DND-41 (cell line): Measurements from ENCODE around the gene CHERP.
"Not testable (repeated sequence)": the region's sequence is repeated elsewhere in the genome, so short reads cannot be mapped to it uniquely, and the experiment has no call there.

Experiments
- ATAC-seq: fragments of 200-7000 bp; cut with Tn5 transposase; 3 replicates; pipeline ENCODE4 v1.9.1; 2021; ENCODE audit warnings: low read depth; ENCODE audit not compliant: insufficient read depth
- DNase-seq: peaks from one replicate; pipeline ENCODE4 v3.0.0-alpha.2; 2020
- H2AFZ ChIP-seq: 2 replicates; pipeline ENCODE4 v1.6.0; 2012; ENCODE audit warnings: low read depth, low read length
- H3K27ac ChIP-seq: 2 replicates; pipeline ENCODE4 v1.5.1; 2012; ENCODE audit warnings: low read length, inconsistent platforms
- H3K27me3 ChIP-seq: fragments of 200-600 bp; sonication (generic); 2 replicates; pipeline ENCODE4 v1.6.0; 2012; ENCODE audit warnings: low read length, mild to moderate bottlenecking, inconsistent platforms; ENCODE audit not compliant: insufficient read depth, poor library complexity
- H3K36me3 ChIP-seq: 2 replicates; pipeline ENCODE4 v1.5.1; 2012; ENCODE audit warnings: low read length, inconsistent platforms; ENCODE audit not compliant: insufficient read depth
- H3K4me1 ChIP-seq: 2 replicates; pipeline ENCODE4 v1.5.1; 2012; ENCODE audit warnings: mild to moderate bottlenecking, low read length; ENCODE audit not compliant: insufficient read depth
- H3K4me2 ChIP-seq: 2 replicates; pipeline ENCODE4 v1.6.0; 2012; ENCODE audit warnings: mild to moderate bottlenecking, moderate library complexity, low read length, inconsistent platforms; ENCODE audit not compliant: insufficient read depth
- H3K4me3 ChIP-seq, 2 experiments: fragments of 200-600 bp in 1 of 2; shearing (Covaris generic) in 1 of 2; 2 replicates each; pipeline ENCODE4 v1.5.1; 2012 to 2016; ENCODE audit warnings: inconsistent platforms in 2 of 2, low read length in 2 of 2, mild to moderate bottlenecking in 2 of 2, low read depth in 1 of 2, moderate library complexity in 1 of 2
- H3K79me2 ChIP-seq: 2 replicates; pipeline ENCODE4 v1.6.0; 2012; ENCODE audit warnings: low read length, inconsistent platforms; ENCODE audit not compliant: insufficient read depth
- H3K9ac ChIP-seq: 2 replicates; pipeline ENCODE4 v1.6.0; 2012; ENCODE audit warnings: low read depth, mild to moderate bottlenecking, inconsistent platforms, low read length, moderate library complexity
- H3K9me3 ChIP-seq: 2 replicates; pipeline ENCODE4 v1.5.1; 2012; ENCODE audit warnings: low read length, moderate library complexity, mild to moderate bottlenecking, inconsistent platforms; ENCODE audit not compliant: insufficient read depth, severe bottlenecking
- H4K20me1 ChIP-seq: 2 replicates; pipeline ENCODE4 v1.6.0; 2012; ENCODE audit warnings: low read length; ENCODE audit not compliant: insufficient read depth
- CTCF ChIP-seq: IDR thresholded peaks from 2 replicates; pipeline ENCODE4 v1.5.1; 2012; ENCODE audit warnings: borderline replicate concordance, low read length, moderate library complexity, mild to moderate bottlenecking; ENCODE audit not compliant: poor library complexity, severe bottlenecking; ENCODE audit errors: extremely low read depth
- EZH2 ChIP-seq: IDR thresholded peaks from 3 replicates; pipeline ENCODE4 v1.6.1; 2012; ENCODE audit warnings: borderline replicate concordance, low read depth, mild to moderate bottlenecking, moderate library complexity, low read length, inconsistent platforms; ENCODE audit not compliant: severe bottlenecking

The CHERP gene

GRCh38 chr19:16473875-16474392 is 68.3 kb downstream of the CHERP start:
- H3K4me1 ChIP-seq = peaks cover 28% of the 10 kb centered on the region
- DNase-seq = no peak
- ATAC-seq = no peak

GRCh38 chr19:16472992-16473391 is 69.2 kb downstream of the CHERP start:
- TF ChIP-seq CTCF (no peak), EZH2 (no peak)
- Histone ChIP-seq H2AFZ (peak overlapping the region; percentile 99), H4K20me1 (peaks cover 30% of the 10 kb centered on the region), H3K27ac (no peak overlapping the region), H3K36me3 (no peaks in the 10 kb centered on the region), H3K9ac (no peak overlapping the region), H3K4me3 (no peak overlapping the region), H3K9me3 (no peaks in the 10 kb centered on the region), H3K4me1 (peaks cover 28% of the 10 kb centered on the region), H3K79me2 (peaks cover 37% of the 10 kb centered on the region), H3K27me3 (no peaks in the 10 kb centered on the region), H3K4me2 (0 out of 2 replicates have a peak overlapping the region, but pooled peaks have one; percentile 87)
- DNase-seq (no peak), ATAC-seq (no peak)

More at GRCh38 chr19:16473875-16474392, 68.3 kb downstream of the CHERP start:
- no peak for TF ChIP-seq CTCF
- TF ChIP-seq EZH2 = no peak
- Histone ChIP-seq H3K4me2 (no peak overlapping the region), H3K9ac (no peak overlapping the region), H3K4me3 (no peak overlapping the region), H3K36me3 (no peaks in the 10 kb centered on the region), H3K79me2 (peaks cover 28% of the 10 kb centered on the region), H3K27me3 (no peaks in the 10 kb centered on the region), H2AFZ (no peak overlapping the region), H3K27ac (no peak overlapping the region), H3K9me3 (no peaks in the 10 kb centered on the region), H4K20me1 (peaks cover 21% of the 10 kb centered on the region)

- H3K4me1 ChIP-seq = peaks cover 28% of the 10 kb centered on the region
- not testable (repeated sequence) for H3K27me3 ChIP-seq, H3K9me3 ChIP-seq, H3K36me3 ChIP-seq, ATAC-seq, DNase-seq
- peak overlapping the region; percentile 72 for H3K9ac ChIP-seq
- H3K27ac ChIP-seq = peak overlapping the region; percentile 81; the same call in 1 of the 2 replicates
- peaks cover 34% of the 10 kb centered on the region for H4K20me1 ChIP-seq
- peak overlapping the region; percentile 39 to 97; a peak in 3 of 4 replicates for H3K4me3 ChIP-seq
- peak overlapping the region; percentile 99 for H2AFZ ChIP-seq
- peaks cover 42% of the 10 kb centered on the region for H3K79me2 ChIP-seq
- H3K4me2 ChIP-seq = peak overlapping the region; percentile 87
These were observed 69.7 kb downstream of the CHERP start for GRCh38 chr19:16472559-16472899.

- Histone ChIP-seq H3K4me1 (peaks cover 28% of the 10 kb centered on the region), H3K36me3 (no peaks in the 10 kb centered on the region), H3K27me3 (no peaks in the 10 kb centered on the region), H3K4me3 (peak overlapping the region; percentile 57 to 97; a peak in 3 of 4 replicates), H3K4me2 (peak overlapping the region; percentile 87), H4K20me1 (peaks cover 45% of the 10 kb centered on the region), H3K79me2 (peaks cover 55% of the 10 kb centered on the region), H2AFZ (peak overlapping the region; percentile 70), H3K27ac (peak overlapping the region; percentile 2; the same call in 1 of the 2 replicates), H3K9me3 (no peaks in the 10 kb centered on the region), H3K9ac (peak overlapping the region; percentile 71)
- DNase-seq = peak; percentile 45
- TF ChIP-seq CTCF (no peak), EZH2 (no peak)
- peak; percentile 30 for ATAC-seq
These were observed 71.1 kb downstream of the CHERP start for GRCh38 chr19:16470911-16471811.
